Fibroblast of pulmonary artery (primary cell): ENCODE measurements around the gene COPB1.

Experiments
- DNase-seq: peaks from one replicate; pipeline ENCODE4 v3.0.0-alpha.2; 2010; ENCODE audit warnings: low read depth
- H3K4me3 ChIP-seq: replicated peaks from 2 replicates; pipeline ENCODE4 v1.5.1; 2011; ENCODE audit warnings: low read depth, mild to moderate bottlenecking, control low read depth, low read length, moderate library complexity
- TF ChIP-seq, protein P1 (sequence below): IDR thresholded peaks from 2 replicates; pipeline ENCODE4 v1.5.1; 2011; ENCODE audit warnings: mild to moderate bottlenecking, control low read depth, low read length, inconsistent platforms; ENCODE audit errors: missing control alignments

COPB1 gene

DNA sequence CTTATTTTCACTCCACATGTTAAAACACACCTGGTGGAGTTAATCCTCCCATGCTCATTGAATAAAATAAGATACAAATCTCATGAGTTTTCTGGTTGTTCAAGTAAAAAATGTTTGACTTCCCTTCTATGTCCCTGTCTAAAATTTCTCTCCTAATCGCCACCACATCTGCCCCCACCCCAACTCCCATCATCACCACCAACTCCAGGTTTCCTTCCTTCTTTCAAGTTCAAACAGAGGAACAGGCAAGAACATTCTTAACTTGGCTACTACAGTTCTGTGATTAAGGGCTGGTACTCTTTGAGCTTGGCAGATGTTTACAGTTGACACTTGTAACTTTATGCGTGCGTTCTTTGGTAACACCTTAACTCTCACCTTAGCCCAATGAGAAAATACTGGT, 29.7 kb upstream of the COPB1 start:
- no peak for DNase-seq
- no peak overlapping the region for H3K4me3 ChIP-seq
- TF ChIP-seq, protein P1, sequence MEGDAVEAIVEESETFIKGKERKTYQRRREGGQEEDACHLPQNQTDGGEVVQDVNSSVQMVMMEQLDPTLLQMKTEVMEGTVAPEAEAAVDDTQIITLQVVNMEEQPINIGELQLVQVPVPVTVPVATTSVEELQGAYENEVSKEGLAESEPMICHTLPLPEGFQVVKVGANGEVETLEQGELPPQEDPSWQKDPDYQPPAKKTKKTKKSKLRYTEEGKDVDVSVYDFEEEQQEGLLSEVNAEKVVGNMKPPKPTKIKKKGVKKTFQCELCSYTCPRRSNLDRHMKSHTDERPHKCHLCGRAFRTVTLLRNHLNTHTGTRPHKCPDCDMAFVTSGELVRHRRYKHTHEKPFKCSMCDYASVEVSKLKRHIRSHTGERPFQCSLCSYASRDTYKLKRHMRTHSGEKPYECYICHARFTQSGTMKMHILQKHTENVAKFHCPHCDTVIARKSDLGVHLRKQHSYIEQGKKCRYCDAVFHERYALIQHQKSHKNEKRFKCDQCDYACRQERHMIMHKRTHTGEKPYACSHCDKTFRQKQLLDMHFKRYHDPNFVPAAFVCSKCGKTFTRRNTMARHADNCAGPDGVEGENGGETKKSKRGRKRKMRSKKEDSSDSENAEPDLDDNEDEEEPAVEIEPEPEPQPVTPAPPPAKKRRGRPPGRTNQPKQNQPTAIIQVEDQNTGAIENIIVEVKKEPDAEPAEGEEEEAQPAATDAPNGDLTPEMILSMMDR = no peak

DNA sequence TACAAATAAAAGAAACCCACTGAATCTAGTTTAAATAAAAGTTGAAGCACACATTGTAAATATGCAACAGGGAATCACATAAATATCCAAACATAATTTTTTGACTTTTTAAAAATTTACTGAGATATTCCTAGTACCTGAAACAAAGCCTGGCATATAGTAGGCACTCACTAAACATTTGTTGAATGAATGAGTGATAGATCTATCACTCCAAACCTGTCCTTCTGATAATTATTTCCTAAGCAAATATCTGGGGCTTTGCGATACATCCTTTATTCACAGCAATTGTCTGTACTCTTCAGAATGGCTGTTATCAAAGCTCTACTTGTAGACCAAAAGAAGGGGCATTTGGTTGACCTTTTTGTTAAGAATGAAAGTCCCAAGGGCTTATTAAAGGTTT, 23.2 kb upstream of the COPB1 start:
- H3K4me3 ChIP-seq = no peak overlapping the region
- no peak for DNase-seq
- TF ChIP-seq, protein P1 = no peak

DNA sequence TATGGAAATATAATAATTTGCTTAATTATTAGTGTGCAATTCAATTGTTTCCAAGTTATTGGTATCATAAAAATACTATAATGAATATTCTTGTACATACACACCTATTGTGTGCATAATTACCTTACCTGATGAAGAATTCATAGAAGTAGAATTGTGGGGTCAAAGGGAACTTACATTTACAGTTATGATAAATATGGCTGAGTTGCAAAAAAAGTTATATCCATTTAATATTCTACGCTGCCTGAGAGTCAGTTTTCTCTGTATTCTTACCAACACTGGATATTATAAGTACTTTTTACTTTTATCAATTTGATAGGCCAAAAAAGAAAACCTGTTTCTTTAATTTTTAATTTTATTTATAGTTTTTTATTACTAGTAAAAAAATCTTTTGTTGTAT, 22.6 kb upstream of the COPB1 start:
- no peak for DNase-seq
- TF ChIP-seq, protein P1 = no peak
- no peak overlapping the region for H3K4me3 ChIP-seq

DNA sequence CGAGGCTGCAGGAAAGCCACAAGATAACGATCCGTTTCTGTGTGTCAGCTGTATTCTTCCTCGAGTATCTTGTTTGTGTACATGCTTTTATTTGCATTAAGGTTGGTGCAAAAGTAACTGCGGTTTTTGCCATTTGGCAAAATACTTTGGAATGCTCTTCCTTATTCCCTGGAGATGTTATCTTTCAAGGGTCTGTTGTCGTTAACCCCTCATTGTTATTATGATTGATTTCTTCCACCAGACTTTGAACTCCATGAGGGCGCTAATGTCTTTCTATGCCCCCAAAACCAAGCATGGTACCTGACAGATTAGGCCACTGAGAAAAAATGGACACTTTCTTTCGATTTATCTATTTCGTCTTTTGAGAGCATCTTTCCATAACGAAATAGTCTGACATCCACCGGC, 21.1 kb upstream of the COPB1 start:
- no peak for DNase-seq
- TF ChIP-seq, protein P1 = no peak

DNA sequence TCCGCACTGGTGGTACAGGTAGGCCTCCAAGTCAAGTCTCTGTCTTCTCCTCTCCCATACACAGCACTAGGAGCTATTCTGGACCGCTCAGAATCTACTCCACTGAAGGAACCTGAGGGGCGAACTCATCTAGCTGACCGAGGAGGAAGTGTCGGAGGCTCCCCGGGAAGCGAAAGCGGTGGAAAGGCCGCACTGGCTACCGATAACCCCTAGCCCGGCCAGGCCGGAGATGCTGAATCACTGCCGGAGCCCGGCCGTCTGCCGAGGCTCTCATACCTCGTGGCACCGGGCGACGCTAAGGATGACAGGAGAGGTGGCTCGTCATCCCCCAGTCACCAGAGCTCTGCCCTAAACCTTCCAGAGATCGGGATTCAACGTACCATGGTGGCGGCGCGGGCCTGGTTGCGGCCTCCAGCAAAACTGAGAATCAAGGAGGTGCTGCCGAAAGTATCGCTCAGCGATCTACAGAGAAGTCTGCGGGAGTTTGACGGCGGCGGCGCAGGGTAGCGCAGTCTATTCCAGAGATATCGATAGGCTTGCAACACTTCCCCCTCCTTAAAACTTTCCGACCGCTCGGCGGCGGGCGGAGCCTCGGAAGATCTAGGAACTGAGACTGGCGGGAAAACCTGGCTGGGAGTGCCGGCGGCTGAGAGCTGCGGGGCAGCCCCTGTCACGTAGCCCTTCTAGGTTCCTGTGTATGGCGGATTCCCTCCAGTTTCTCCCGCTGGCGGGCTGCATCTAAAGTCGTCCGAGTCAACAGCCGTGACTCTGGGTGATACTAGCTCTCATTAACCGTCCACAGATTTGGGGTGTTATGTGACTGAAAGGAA, 20.5 kb upstream of the COPB1 start, which contains the start of gene PSMA1:
Gene PSMA1 (minus strand): TSS at position 470 of the 830 bp plus-strand sequence. CDS start 87 bp downstream, at position 383.
- DNase-seq = peak; percentile 95
- peak within 1 kb of the TSS; percentile 99 for H3K4me3 ChIP-seq
- TF ChIP-seq, protein P1 = peak; percentile 15

More for the DNA sequence above, 21.1 kb upstream of the COPB1 start:
- peak overlapping the region; percentile 99 for H3K4me3 ChIP-seq

DNA sequence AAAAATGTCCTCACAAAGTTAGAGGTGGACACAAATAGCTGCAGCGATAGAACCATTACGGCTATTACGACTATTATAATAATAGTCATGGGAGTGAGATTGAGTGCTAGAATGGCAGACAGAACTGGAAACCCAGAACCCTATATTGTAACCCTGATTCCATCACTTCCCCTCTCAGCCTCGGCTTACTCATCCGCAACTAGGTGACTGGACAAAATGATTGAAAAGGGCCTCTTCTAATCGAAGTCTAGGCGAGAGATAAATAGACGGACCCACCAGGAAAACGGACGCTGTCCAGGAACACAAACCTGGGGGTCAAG, 19.9 kb upstream of the COPB1 start:
- no peak for DNase-seq
- TF ChIP-seq, protein P1 = no peak
- peak overlapping the region; percentile 99 for H3K4me3 ChIP-seq

DNA sequence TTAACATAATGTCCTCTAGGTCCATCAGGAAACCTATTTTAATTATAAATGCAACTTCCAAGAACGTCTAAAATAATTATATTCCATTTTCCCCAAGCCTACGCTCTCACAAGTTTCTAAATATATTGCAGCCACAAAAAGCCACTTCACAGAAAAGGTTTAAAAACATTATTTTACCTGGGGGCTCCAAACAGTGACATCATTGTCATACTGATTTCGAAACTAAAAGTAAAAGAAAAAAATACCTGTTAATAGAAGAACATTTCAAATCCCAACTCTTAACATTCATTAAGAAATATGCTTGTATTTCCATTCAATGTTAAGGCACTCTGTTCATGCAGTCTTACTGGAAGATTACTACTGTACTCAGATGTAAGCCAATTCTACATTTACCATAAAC, 19.2 kb upstream of the COPB1 start:
- DNase-seq = no peak
- TF ChIP-seq, protein P1 = no peak
- peak overlapping the region; percentile 99 for H3K4me3 ChIP-seq
